GM19043 (cell line): ENCODE results near the gene CDKN2B-AS1.

Experiments used
- ATAC-seq: cut with Tn5 transposase; IDR thresholded peaks from one replicate; pipeline ENCODE4 v1.9.1; 2021; ENCODE audit warnings: low read depth; ENCODE audit not compliant: unreplicated experiment

The CDKN2B-AS1 gene

DNA sequence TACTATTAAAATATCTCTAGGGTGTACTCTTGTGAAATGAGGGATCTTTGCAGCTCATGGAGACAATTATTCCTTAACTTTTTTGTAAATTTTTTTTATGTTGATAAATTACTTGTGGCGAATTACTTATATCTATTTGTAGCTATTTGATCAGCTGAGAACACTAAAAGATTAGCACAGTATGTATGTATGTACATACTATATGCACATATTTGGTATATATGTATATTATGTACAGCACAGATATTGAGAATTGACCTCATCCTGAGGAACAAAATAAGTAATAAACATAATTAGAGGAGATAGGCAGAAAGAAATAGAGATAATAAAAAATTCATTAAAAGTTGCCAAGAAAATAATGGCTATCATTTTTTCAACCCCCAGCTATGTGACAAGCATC, 12.2 kb upstream of the CDKN2B-AS1 start:
- no peak for ATAC-seq

- ATAC-seq = no peak
Observed at GRCh38 chr9:21982861-21983560, 11.6 kb upstream of the CDKN2B-AS1 start.

DNA sequence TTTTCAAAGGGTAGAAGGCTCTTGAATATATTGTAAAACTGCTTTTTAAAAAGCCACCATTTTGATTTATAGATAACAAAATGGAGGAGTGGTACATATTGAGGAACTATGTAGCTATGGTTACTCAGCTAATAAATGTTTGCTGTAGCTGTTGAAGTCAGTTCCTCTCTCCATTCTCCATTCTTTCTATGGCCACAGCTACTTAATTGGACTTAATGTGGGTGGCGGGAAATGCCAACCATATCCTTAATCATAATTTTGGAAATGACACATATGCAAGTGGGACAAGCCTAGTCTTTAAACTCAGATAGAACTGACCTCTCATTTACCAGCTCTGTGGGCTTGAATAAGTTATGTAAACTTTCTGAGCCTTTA, 11.0 kb upstream of the CDKN2B-AS1 start:
- no peak for ATAC-seq

GRCh38 chr9:21984101-21984500, 10.5 kb upstream of the CDKN2B-AS1 start:
- ATAC-seq = no peak

DNA sequence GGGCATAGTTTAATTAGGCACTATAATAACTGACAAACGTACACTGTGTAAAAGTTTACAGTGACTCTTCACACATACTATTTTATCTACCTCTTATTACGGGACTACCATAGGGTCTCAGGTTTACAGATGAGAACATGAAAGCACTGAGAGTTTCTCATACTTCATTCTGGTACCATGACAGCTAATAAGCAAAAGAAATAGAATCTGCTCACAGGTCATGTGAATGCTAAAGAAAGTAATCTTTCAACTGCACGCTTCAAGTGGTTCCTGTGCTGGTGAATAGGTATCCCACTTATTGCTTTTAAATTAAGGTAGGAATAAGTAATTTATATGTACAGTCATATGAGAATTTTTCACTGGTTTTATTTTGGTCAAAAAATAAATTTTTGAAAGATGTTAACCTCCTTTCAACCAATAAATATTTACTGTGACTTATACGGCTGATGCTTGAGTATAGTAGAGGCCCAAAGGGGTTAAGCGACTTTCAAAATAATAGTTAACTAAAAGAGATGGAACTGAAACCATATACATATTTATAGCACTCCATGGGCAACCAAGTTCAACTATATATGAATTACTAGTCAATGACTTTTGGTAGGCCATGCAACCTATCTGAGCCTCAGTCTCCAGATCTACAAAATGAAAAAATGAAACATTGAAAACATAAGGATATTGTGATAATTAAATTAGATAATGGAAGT, 8.5 kb upstream of the CDKN2B-AS1 start:
- ATAC-seq = peak; percentile 77

GRCh38 chr9:21988056-21988990, 6.3 kb upstream of the CDKN2B-AS1 start:
- no peak for ATAC-seq

GRCh38 chr9:21989440-21990189, 5.0 kb upstream of the CDKN2B-AS1 start:
- no peak for ATAC-seq

GRCh38 chr9:21991072-21991959, 3.3 kb upstream of the CDKN2B-AS1 start:
- ATAC-seq = no peak

- ATAC-seq = no peak
Observed at GRCh38 chr9:21993007-21993406, 1.6 kb upstream of the CDKN2B-AS1 start.

GRCh38 chr9:21993893-21994555, 567 bp upstream of the CDKN2B-AS1 start, which contains the start of gene CDKN2A:
TSS of gene CDKN2A (minus strand) at chr9:21994392.
- ATAC-seq = peak; percentile 27

DNA sequence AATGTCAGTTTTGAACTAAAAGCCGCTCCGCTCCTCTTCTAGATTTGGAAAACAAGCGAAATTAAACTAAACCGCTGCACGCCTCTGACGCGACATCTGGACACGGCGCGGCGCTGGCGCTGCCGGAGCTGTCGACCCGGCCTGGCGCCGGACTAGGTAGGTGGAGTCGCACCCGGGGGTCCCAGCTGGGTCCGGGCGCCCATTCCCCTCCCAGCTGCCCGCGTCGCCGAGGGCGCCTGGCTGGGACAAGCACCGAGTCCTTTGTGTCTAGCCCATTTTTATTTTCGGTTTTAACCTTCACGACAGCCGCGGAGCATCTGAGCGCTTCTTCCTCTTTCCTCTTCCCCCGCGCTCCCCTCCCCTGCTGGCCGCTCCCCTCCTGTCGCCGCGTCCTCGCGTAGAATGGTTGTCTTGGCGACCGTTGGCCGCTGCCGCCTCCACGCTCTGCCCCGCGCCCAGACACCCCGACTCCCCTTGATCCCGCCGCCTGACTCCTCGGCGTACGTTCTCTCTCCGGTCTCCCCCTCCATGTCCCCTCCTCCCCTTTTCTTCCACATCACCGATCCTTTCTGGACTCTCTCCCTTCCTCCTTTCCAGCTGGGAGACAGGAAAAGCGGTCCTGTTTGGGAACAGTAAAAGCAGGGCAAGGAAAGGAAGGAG, 545 bp downstream of the CDKN2B-AS1 start:
- ATAC-seq = peak; percentile 84

GRCh38 chr9:21995666-21996398, 1.2 kb downstream of the CDKN2B-AS1 start:
- no peak for ATAC-seq

DNA sequence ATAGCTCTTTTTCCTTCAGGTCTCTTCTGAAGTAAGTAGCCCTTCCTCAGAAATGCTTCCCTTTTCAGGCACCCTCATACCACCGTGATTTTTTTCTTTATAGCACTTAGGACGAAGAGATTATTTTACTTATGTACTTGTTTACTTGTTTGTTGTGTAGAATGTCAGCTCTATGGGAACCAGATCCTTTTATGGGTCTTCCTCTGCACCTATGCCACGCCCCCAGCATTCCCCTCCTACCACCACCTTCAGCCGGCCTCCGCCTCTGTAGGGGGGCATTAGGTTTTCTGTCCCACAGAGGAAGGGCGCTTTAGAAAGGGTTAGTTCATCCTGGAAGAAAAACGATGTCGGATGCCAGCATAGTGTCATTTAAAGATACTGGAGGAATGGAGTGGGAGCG, 1.8 kb downstream of the CDKN2B-AS1 start:
- ATAC-seq = no peak

DNA sequence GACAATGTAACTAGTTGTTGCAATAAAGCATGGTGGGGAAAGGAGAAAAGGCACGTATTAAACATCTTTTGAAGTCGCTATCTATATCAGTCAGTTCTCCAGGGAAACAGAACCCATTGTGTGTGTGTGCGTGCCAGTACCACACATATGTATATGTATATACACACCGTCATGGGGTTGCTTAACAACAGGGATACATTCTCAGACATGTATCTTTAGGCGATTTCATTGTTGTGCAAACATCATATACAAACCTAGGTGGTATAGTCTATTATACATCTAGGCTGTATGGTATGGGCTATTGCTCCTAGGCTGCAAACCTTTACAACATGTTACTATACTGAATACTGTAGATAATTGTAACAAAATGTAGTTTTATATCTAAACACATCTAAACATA, 2.3 kb downstream of the CDKN2B-AS1 start:
- ATAC-seq = no peak

DNA sequence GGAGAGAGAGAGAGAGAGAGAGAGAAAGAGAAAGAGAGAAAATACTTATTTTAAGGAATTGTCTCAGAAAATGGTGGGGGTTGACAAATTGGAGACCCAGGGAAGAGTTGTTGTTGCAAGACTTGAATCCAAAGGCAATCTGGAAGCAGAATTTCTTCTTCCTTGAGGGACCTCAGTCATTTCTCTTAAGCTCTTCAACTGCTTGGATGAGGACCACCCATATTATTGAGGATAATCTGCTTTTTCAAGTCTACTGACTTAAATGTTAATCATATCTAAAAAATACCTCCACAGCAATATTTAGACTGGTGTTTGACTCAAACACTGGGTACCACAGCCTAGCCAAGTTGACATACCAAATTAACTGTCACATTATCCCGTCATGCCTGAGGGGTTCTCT, 2.9 kb downstream of the CDKN2B-AS1 start:
- no peak for ATAC-seq

DNA sequence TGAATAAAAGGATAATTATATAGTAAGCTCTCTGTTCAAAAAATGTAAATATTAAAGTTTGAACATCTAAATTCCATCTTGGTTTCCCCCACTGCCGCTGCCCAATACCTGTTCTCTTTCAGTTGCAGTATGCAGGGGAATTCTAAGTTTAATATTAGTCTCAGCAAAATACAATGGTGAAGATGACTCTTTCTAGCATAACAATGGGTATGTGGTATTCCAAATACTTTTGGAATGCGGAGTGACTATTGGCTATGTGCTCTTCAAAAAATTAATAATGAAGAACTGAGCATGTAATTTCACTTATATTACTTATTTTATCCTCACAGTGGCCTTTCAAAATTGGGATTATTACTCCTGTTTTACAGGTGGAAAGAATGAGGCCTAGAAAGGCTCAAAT, 3.4 kb downstream of the CDKN2B-AS1 start:
- no peak for ATAC-seq

- ATAC-seq = no peak
Observed at GRCh38 chr9:22002038-22002437, 7.4 kb downstream of the CDKN2B-AS1 start.
